Measurements from ENCODE around the gene MPV17L2.
"Not testable (repeated sequence)": the region's sequence is repeated elsewhere in the genome, so short reads cannot be mapped to it uniquely, and the experiment has no call there.

The MPV17L2 gene

DNA sequence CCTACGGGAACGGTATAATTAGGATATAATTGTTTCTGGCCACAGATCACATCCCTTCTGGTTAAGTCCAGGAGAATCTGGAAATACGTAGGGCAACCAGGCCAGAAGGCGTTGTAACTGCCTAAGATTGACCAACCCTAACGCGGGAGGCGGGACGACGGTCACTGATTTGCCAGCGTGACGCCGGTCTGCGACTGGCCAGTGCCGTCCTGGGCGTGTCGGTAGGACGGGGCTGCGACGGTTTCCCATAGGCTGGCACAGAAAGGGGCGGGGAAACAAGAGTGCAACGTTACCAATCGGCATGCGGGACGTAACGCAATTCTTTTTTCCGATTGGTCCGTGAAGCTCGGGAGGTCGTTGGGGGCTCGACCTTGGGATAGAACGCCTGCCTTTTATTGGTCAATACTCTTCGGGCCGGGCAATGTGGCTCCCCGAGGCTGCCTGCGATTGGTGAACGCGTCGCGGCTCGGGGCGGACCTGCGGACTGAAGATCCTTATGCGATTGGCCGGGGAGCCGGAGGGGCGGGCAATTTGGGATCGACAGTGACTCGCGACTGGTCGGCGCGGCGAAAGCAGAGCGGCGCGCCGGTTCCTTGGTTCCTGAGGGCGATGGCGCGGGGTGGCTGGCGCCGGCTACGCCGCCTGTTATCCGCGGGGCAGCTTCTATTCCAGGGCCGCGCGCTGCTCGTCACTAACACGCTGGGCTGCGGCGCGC, at the start of gene MPV17L2:
Gene MPV17L2, plus strand, starts transcription at position 546 of the 715 bp plus-strand sequence. Its CDS starts 64 bp downstream, at position 610.
- FAIRE-seq = peak; percentile 95
- DNase-seq (ENCODE audit: low spot score) = peak; percentile 99

DNA sequence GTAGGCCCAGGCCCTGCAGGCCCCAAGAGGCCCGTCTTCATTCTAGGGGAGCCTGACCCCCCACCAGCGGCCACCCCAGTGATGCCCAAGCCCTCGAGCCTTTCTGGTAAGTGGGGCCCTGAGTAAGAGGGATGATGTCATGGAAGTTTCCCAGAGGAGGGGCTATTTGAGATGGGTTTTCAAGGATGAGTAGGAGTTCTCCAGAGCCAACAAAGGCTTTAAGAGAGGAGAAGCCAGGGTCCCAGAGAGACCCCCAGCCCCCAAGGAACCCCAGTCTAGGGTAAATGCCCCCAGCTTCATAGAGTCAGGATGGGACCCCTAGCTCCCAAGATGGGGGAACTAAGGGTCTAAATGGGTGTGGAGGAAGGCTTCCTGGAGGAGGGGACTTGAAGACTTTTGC, 49.1 kb upstream of the MPV17L2 start:
- no peak for DNase-seq (ENCODE audit: low spot score)
- FAIRE-seq = no peak

DNA sequence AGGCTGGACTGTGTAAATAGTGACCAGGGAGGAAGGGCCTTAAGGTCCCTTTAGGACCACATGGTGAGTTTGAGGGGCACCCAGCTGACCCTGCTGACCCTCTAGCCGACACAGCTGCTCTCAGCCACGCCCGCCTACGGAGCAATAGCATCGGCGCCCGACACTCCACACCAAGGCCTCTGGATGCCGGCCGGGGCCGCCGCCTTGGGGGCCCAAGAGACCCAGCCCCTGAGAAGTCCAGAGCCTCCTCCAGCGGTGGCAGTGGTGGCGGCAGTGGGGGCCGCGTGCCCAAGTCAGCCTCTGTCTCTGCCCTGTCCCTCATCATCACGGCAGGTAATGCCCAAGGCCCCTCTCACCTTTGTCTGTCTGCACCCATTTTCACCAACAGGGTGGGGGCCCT, 48.7 kb upstream of the MPV17L2 start:
- DNase-seq (ENCODE audit: low spot score) = no peak
- no peak for FAIRE-seq

DNA sequence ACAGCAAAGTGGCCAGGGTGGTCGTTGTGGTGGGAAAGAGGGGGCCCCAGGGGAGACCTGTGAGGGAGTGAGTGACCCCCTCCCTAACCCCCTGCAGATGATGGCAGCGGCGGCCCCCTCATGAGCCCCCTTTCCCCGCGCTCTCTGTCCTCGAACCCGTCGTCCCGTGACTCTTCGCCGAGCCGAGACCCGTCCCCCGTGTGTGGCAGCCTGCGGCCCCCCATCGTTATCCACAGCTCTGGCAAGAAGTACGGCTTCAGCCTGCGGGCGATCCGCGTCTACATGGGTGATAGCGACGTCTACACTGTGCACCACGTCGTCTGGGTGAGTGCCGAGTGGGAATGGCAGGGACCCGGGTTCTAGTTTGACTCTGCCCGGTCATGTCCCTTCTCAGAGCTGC, 48.1 kb upstream of the MPV17L2 start:
- FAIRE-seq (no peak), DNase-seq (ENCODE audit: low spot score) (no peak)

DNA sequence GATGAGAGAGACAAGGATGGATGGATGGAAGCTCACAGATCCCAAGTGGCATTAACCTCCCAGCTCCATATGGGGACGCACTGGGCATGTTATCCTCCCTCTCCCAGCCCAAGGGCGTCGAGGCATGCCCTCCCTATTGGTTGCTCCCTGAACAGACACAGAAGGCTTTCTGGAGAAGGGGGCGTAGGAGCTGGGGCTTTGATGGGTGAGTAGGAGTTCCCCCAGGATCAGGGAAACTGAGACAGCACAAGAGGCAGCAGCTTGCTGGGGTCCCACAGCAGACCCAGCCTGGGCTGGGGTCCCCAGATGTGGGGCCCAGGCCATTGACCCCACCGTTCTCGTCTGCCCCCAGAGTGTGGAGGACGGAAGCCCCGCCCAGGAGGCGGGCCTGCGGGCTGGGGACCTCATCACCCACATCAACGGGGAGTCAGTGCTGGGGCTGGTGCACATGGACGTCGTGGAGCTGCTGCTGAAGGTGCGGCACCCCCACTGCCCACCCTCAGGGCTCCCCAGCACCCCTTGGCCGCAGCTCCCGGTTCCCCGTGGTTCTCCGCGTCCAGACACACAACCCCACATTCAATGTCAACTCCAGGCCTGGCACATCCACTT, 47.5 kb upstream of the MPV17L2 start:
- no peak for FAIRE-seq
- no peak for DNase-seq (ENCODE audit: low spot score)

DNA sequence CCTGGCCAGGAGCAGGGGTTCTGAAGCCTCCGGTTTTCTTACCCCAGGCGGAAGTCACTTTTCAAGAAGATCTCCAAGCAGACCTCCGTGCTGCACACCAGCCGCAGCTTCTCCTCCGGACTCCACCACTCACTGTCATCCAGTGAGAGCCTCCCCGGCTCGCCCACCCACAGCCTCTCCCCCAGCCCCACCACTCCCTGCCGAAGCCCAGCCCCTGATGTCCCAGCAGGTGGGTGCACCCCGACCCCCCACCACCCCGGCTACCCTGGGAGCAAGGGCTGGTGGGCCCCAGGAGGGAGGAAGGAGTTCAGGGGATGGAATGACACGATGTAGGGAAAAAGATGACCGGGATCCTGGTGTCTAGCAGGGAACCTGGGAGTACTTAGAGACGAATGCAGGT, 45.6 kb upstream of the MPV17L2 start:
- FAIRE-seq = no peak
- DNase-seq (ENCODE audit: low spot score) = no peak

DNA sequence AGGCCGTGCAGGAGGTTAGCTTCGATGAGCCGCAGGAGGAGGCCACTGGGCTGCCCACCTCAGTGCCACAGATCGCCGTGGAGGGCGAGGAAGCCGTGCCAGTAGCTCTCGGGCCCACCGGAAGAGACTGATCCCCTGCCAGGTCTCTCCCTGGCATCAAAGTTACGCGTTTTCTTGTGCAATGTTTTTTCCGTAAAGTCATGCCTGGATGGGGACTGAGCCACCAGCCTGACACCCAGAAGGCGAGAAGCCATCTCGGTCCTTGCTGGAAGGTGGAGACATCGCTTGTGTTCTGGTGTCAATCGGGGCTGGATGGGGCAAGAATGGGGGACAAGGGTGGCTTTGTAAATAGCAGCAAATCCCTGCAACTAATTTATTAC, 43.4 kb upstream of the MPV17L2 start:
- DNase-seq (ENCODE audit: low spot score) (no peak), FAIRE-seq (no peak)

DNA sequence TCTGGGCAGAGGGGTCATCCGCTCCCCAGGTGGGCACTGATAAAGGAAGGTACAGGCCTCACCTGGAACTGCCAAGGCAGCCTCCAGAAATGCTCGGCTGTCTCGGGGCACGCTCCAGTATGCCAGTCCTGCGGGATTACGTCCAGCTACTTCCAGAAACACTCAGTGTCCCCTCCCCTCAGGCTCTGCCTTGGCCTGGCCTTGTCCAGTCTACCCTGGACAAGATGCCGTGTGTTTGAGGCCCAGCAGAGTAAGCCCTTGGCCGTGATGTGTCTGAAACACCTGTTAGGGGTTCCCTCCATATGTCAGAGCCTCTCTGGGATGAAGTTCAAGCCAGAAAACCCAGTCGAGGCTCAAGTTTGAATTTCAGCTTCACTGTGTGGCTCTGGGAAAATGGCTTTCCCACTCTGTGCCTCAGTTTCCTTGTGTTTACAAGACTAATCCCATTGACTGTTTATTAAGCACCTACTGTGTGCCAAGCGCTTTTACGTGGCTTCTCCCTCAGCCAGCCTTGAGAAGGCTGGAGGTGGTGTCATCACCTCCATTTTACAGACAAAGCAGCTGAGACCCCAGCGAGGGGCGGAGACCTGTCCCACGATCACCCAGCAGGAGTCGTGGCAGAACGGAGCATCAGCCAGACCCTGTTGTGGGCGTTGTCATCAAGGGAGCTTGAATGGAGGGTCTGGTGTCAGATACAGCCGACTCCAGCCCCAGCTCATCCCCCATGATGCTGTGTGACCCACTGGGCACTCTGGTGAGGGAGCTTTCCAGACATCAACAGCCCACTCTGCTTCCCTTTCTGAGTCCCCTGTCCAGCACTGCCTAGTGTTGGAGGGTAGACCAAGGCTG, 42.0 kb upstream of the MPV17L2 start:
- FAIRE-seq = no peak

DNA sequence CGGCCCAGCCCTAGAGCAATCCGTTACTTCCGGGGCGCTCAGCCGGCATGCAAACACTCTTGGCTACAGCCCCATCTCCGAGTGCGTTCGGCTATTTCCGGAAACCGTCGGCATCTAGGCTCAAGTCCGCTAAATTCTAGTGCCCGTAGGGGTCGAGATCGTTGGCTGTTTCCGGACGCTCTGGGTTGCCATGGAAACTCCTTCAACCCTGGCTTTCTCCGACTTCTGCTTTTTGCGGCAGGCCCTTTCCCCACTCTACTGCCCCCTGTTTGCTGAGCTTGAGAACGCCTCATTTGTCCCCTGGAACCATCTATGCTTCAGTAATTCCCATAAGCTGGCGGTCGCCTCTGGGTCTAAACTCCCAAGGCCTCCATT, 40.6 kb upstream of the MPV17L2 start:
- peak; percentile 90 for FAIRE-seq
- peak; percentile 96 for DNase-seq (ENCODE audit: low spot score)

More for the DNA sequence above, 42.0 kb upstream of the MPV17L2 start:
- DNase-seq (ENCODE audit: low spot score) = no peak

DNA sequence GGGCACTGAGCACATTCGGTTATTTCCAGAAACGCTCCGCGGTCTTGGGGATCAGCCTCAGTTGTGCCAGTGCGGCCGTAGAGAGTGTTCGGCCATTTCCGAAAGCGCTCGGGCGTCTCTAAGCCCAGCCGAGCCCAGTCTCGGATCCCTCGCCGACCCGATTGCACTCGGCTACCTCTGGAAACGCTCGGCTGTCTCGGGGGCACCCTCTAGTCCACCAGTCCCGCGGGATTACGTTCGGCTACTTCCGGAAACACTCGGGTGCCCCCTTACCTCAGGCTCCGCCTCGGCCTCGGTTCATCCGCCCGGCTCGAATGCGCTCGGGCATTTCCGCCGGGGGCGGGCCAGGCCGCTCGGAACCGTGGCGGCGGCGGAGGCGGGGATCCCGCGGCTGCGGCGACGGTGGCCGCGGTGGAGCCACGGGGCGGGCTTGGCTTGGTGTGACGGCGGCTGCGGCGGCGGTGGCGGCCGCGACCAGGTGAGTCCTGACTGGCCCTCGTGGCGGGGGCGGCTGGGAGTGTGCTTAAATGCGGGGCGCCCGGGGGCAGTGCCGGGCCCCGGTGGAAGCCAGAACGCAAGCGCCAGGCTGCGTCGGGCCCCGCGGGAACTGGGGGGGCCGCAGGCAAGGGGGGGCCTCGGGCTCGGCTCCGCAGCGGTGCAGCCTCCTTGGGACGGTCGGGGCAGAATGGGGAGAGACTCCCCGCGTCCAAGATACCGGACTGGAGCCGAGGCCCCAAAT, 40.0 kb upstream of the MPV17L2 start, which contains the start of gene PIK3R2:
Gene PIK3R2, plus strand, starts transcription at position 347 of the 739 bp plus-strand sequence. CDS start 2,717 bp downstream, outside the sequence.
- FAIRE-seq (no peak), DNase-seq (ENCODE audit: low spot score) (peak; percentile 95)

DNA sequence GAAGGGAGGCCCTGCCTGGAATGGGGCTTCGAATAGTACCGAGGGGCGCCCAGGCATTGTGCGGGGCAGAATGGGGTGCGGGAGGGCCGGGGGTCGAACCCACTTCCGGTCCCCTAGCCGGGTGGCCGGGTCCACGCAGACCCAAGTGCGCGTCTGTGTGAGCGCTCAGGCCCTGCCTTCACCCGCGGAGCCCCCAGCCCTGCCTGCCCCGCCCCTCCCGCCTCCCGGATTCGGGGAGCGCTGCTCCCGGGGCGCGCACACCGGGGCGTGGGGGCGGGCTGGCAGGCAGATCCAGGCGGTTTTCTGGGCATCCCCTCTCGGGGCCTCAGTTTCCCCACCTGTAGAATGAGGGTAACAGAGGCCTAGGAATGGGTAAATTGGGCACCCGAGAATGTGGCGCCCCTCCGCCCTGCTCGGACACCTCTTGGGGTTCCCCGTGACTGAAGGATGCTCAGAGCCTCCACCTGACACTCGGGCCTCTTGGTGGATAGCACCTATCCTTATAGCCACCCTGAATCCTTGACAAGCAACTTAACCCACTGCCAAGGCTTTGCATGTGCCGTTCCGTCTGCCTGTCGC, 39.4 kb upstream of the MPV17L2 start:
- FAIRE-seq (no peak), DNase-seq (ENCODE audit: low spot score) (no peak)

DNA sequence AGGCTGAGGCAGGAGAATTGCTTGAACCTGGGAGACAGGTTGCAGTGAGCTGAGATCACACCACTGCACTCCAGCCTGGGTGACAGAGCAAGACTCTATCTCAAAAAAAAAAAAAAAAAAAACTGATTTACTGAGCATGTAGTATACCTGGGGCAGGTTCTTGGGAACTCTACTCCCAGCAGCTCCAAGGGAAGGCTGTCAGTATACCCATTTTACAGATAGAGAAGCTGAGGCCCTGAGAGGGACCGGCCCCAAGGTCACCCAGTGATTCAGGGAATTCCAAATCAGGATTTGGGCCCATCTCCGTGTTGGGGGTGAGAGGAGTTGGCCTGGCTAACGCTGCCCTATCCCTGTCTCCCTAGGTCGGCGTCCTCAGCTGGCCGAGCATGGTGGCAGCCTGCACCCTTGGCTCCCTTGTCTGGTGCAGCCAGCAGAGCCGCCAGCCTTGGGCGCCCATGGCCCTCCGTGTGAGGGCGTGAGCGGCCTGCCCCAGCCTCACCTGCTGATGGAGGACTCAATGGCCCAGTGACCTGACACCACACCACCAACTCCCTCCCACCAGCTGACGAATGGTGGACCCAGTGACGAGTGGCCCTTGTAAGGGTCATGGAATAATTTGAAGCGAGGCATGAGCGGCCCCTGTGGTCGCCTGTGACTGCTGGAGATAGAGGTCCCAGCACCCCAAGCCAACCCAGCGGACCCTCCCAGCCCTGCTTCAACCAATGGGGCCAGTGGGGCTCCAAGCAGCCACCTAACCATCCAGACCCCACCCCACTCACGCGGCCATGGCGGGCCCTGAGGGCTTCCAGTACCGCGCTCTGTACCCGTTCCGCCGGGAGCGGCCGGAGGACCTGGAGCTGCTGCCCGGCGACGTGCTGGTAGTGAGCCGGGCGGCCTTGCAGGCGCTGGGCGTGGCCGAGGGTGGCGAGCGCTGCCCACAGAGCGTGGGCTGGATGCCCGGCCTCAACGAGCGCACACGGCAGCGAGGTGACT, 37.6 kb upstream of the MPV17L2 start:
- DNase-seq (ENCODE audit: low spot score) (no peak), FAIRE-seq (no peak)

DNA sequence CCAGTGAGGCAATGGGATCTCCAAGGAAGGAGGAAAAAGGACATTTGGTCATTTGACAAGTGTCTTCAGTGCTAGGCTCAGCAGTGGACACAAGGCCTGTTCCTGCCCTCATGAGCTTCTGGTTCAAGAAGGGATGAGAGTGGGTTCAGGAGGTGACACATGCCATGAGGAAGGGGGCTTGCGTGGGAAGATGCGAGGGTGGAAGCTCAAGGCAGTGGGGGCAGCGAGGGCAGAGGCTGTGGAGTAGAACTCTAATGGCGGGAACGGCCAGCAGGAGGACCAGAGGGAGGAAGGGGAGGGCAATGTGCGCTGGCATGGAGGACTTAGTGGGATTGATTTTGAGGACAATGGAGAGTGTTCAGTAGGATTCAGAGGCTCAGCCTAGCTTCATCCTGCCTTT, 36.8 kb upstream of the MPV17L2 start:
- no peak for FAIRE-seq
- no peak for DNase-seq (ENCODE audit: low spot score)

DNA sequence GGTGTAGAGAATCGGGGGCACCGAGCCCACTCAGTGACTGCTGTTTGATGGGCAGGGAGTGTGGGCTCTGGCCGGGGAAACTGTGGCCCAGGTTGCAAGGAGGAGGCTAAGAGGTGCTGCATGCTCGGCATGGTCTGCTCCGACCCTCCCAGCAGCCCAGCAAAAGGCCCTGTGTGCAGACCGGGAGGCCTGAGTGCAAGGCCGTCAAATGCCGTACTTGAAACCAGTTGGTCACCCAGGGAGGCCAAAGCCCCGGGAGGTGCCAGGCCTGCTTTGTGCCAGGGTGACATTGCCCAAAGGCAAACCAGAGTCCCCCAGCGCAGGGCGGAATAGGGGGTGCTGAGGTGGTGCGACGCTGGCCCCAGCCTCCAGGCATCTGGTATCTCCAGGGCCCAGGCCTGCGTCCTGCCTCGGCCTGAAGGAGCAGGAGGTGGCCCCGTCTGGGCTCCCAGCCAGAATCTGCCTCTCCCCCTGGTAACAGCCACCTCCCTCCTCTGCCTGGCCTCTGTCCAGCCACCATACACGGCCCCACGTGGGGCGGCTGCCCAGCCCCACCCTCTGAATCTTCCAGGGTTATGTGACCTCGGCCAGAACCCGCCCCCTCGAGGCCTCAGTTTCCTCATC, 36.1 kb upstream of the MPV17L2 start:
- DNase-seq (ENCODE audit: low spot score) (peak; percentile 53), FAIRE-seq (no peak)

DNA sequence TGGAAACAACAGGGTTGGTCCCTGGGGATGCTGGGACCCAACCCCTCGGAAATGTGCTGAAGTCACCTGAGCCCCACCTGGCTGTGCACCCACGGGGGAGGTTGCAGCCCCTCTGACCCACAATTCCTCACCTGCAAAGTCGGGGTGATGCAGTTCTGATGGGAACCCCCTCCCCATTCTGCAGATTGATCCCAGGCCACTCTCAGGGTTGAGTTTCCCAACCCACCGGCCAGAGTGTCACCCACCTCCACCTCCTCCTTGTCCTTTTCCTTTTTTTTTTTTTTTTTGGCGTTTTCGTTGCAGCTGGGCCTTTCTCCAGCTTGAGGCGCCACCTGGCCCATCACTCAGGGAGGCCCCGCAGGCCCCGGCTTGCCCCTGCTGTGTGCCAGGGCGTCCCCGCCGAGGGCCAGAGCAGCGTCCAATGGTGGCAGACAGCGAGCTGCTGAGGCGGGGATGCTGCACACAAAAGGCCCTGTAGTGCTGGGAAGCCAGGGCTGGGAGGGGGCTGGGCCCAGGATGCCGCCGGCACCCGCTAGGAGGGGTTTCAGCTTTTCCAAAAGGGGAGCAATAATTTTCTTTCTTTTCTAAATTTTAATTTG, 35.5 kb upstream of the MPV17L2 start:
- no peak for FAIRE-seq
- no peak for DNase-seq (ENCODE audit: low spot score)

DNA sequence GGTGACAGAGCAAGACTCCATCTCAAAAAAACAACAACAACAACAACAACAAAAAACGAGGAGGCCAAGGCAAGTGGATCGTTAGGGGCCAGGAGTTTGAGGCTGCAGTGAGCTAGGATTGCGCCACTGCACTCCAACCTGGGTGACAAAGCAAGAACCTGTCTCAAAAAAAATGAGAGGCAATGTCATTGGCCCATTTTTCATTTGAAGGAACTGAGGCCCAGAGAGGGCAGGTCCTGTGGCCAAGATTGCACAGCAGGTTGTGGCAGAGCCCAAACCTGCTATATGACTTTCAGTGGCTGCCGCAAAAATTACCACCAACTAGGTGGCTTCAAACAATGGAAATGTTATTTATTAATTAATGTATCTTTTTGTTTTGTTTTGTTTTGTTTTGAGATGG, 34.6 kb upstream of the MPV17L2 start:
- FAIRE-seq = no peak
- no peak for DNase-seq (ENCODE audit: low spot score)

DNA sequence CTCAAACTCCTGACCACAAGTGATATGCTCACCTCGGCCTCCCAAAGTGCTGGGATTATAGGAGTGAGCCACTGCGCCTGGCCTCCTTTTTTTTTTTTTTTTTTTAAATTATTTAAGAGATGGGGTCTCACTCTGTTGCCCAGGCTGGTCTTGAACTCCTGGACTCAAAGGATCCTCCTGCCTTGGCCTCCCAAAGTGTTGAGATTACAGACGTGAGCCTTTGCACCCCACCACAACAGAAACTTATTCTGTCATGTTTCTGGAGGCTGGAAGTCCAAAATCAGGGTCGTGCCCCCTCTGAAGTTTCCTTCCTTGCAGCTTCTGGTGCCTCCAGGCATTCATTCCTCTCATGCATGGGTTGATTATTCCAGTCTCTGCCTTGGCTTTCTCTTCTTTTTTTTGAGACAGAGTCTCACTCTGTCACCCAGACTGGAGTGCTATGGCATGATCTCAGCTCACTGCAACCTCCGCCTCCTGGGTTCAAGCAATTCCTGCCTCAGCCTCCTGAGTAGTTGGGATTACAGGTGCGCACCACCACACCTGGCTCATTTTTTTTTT, 33.9 kb upstream of the MPV17L2 start:
- DNase-seq (ENCODE audit: low spot score); FAIRE-seq: not testable (repeated sequence)

DNA sequence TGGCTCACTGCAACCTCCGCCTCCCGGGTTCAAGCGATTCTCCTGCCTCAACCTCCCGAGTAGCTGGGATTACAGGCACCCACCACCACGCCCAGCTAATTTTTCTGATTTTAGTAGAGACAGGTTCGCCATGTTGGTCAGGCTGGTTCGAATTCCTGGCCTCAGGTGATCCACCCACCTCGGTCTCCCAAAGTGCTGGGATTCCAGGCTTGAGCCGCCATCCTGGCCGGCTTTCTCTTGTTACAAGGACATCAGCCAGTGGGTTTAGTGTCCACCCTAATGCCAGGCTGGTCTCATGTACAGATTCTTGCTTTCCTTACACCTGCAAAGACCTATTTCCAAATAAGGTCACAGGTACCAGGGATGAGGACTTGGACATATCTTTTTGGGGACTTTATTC, 33.2 kb upstream of the MPV17L2 start:
- no peak for DNase-seq (ENCODE audit: low spot score)
- FAIRE-seq = no peak

DNA sequence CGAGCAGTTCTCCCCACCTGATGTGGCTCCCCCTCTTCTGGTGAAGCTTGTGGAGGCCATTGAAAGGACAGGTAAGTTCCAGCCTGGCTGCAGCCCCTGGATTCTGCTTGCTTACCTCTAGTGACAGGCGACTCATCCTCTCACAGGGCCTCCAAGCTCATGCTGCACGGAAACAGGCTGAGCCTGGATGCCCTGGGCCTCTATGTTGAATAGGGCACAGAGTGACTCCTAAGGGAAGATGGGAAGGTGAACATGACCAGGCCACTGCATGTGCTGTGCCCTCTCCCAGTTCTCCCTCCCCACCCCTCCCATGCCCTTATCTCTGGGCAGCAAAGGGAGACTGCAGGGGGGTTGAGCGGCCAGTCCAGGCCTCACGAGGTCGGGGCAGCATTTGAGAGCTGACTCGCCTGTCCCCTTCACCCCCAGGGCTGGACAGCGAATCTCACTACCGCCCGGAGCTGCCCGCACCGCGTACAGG, 32.5 kb upstream of the MPV17L2 start:
- FAIRE-seq (no peak), DNase-seq (ENCODE audit: low spot score) (no peak)

Data from RCC 7860 (cell line).